ENCODE data around the gene SPRED2. TPM values are rescaled to one million over a fixed set of nuclear protein-coding genes. Genes with fewer than 3 reads are reported as not detected.

Gene SPRED2, protein sequence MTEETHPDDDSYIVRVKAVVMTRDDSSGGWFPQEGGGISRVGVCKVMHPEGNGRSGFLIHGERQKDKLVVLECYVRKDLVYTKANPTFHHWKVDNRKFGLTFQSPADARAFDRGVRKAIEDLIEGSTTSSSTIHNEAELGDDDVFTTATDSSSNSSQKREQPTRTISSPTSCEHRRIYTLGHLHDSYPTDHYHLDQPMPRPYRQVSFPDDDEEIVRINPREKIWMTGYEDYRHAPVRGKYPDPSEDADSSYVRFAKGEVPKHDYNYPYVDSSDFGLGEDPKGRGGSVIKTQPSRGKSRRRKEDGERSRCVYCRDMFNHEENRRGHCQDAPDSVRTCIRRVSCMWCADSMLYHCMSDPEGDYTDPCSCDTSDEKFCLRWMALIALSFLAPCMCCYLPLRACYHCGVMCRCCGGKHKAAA
- total RNA-seq: 1.6 and 5.7 TPM in 2 replicates

DNA sequence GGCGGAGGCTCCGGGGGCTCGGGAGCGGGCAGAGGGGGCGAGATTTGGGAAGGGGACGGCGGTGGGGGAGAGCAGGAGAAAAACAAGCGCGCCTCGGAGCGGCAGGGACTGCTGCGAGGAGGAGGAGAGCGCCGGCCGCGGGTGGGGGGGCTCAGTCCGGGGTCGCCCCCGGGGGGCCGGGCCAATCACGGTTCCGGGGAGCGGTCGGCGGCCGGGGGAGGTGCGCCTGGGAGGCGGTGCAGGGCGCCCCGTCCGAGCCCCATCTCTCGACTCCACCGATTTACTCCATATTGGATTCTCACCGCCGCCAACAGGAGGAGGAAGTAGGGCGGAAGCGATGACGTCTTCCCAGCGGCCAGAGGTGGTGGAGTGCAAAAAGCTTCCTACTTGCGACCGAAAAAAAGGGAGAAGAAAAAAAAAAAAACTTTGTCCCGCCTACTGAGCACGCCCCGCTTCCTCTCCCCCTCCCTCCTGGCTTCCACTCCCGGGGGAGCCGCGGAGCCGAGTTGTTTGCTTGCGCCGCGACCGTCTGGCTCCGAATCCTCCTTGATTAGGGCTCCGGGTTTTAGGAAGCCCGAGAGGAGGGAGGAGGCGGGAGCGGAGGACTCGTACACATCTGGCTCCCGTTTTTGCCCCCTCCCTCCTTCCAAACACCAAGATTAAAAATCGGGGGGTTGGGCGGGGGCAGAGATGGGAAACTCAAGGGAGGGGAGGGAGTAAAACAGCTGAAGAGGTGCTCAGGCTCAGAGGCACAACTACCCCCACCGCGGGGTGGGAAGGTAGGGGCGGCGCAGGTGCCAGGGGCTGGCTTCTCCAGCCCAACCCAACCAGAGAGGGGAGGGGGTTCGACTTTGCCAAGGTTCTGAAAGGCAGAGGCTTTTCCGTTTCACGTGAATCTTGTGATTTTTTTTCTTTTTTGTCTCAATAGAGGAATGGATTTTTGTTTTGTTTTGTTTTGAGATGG is at the start of gene SPRED2:
TSS of gene SPRED2 (minus strand) at position 373 of the 964 bp plus-strand sequence. CDS start 612 bp downstream, outside the sequence.

Other genes with a start within 250 kb of the SPRED2 start
- gene ACTR2, start 204.8 kb downstream of the SPRED2 start, total RNA-seq: 46.7 and 79.4 TPM in 2 replicates